GM18520 (cell line): Measurements from ENCODE around the gene DDIT4.
"Not testable (repeated sequence)": the region's sequence is repeated elsewhere in the genome, so short reads cannot be mapped to it uniquely, and the experiment has no call there.

Experiments used
- ATAC-seq: cut with Tn5 transposase; IDR thresholded peaks from one replicate; pipeline ENCODE4 v1.9.1; 2021; ENCODE audit not compliant: unreplicated experiment

Gene DDIT4, protein sequence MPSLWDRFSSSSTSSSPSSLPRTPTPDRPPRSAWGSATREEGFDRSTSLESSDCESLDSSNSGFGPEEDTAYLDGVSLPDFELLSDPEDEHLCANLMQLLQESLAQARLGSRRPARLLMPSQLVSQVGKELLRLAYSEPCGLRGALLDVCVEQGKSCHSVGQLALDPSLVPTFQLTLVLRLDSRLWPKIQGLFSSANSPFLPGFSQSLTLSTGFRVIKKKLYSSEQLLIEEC

DNA sequence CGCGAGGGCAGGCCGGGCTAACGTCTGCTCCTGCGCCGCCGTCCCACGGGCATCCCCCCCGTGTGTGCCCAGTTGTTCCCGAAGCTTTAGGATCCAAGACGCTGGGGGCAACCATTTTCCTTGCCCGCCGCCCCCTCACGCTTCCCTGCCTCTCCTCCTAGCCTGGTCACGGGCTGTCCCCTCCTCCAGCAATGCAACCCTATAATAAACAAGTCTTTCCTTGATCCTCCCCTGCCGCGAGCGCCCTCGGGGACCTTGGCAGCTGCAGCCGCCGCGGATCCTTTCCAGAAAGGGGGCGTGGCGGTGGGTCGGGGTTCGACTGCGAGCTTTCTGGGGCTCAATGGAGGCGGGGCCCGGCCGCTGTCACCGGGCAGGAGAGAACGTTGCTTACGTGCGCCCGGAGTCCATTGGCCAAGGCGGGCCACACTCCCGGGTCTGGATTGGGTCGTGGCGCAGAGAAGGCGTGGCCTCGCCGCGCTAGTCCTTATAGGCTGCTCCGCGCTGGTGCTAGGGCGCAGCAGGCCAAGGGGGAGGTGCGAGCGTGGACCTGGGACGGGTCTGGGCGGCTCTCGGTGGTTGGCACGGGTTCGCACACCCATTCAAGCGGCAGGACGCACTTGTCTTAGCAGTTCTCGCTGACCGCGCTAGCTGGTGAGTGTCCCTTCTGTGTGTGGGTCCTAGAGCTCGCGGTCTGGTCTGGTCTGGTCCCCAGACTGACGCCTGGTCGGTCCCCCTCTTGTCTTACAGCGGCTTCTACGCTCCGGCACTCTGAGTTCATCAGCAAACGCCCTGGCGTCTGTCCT is at the start of gene DDIT4:
TSS of gene DDIT4 (plus strand) at position 515 of the 803 bp plus-strand sequence. CDS start 293 bp downstream, outside the sequence.
- ATAC-seq, result peak; percentile 75

DNA sequence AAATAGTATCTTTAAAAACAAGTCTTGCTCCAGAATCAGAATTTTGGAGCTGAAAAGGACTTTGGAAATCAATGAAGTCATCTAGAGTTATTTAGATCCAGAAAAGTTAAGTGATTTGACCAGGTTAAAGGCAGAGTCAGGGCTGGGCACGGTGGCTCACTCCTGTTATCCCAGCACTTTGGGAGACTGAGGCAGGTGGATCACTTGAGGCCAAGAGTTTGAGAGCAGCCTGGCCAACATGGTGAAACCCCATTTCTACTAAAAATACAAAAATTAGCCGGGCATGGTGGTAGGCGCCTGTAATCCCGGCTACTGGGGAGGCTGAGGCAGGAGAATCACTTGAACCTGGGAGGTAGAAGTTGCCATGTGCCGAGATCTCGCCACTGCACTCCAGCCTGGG is 49.5 kb upstream of the DDIT4 start:
- not testable (repeated sequence) for ATAC-seq

DNA sequence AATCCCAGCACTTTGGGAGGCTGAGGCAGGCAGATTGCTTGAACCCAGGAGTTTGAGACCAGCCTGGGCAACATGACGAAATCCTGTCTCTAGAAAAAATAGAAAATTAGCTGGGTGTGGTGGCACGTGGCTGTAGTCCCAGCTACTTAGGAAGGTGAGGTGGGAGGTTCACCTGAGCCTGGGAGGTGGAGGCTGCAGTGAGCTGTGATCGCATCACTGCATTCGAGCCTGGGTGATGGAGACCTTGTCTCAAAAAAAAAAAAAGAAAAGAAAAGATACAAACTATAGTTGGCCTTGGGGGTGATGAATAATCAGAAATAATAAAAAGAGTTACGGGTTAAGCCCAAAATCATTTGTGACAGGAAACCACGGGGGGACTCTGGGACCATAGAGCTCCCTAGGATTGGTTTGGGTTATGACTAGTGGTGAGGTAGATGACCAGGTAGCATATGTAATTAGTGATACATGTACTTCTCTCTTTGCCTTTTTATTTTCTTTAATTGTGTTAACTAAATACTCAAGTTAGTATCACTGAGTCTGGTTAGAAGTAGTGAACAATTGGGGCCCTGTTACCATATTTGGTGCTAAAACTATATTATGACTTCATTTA is 47.2 kb upstream of the DDIT4 start:
- no peak for ATAC-seq

DNA sequence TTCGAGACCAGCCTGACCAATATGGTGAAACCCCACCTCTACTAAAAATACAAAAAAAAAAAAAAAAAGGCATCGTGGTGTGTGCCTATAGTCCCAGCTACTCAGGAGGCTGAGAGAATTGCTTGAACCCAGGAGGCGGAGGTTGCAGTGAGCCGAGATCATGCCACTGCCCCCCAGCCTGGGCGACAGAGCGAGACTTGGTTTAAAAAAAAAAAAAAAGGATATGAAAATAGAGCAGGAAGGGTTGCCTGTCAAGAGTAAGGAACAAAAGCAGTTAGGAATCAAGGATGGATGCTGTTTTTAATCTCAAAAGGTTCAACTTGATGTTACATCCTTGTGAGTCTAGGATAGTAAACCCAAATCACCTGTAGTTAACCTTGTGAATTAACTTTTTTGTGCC is 45.9 kb upstream of the DDIT4 start:
- no peak for ATAC-seq

DNA sequence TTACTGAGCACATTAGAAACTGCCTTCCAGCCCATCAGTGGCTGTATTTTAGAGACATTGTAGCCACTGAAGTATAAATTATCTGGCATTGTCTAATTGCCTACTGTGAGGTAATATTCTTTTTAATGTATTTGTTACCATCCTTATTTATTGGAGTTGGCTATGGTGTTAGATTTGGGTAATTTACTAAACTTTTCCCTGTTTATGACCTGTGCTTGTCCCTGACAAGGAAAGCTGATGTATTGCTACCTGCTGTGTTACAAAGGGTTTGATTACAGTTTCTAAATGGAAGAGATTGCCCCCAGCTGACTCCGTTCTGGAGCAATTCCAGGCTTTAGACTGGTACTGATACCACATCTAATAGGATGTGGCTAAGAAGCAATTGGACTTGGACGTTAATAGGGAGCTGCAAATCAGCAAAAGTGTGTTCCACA is 45.4 kb upstream of the DDIT4 start:
- no peak for ATAC-seq

DNA sequence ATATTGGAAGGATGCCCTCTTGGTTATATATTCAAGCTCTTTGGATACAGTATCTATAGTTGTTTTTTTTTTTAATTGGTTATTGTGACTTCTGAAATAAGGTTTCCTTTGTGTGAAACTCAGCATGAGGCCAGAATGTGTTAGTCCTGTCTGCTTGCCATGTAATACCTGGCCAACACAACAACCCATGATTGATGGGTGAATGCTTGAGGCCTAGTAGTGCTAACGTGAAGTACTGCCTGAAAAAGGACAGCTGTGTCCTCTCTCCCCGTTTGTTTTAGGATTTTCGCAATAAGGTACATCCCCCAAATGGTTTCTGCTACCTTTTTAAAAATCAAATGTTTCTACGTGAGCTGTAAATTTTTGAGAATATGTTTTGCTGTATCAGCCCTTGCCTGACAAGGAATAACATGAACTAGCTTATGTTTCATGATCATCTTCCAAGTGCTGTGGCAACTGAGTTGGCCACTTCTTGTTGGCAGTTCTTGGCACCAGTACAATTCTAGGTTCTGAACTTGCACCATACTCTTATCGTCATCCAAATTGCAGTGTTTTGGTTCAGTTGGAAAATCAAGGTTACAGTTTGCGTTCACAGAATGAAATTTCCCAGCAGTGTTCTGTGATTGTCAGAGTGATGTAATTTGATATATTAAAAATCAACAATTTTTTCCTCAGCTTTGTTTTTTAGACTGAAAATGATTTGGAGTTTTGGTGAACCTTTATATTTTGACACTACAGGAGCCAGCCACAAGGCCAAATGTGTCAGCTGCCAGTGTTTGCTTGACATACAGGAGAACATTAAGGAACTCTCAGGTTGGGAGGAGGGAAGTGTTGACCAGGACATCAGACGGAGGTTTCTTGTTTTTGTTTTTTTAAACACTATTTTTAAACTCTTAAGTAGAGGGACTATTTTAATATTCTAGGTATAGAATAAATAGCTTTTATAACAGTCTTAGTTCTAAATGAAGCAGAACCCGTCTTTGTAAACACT is 44.2 kb upstream of the DDIT4 start:
- ATAC-seq, result no peak

DNA sequence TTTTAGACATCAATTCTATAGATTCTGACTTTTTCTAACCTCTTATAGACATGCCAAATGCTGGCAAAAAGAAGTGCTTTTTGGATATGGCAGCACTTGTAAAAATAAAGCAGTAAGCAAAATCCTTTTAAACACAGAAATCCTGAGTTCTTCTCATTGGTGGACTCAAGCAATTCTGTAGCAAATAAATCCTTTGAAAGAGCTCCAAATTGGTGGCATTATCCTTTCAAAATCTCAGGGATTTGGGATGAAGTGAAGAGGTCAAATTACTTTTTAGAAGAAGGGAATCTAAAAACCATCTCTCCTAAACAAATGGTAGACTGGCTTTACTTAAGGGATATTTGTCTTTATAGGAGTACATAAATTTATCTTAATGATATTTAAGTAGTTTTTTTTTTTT is 40.1 kb upstream of the DDIT4 start:
- ATAC-seq, result no peak

DNA sequence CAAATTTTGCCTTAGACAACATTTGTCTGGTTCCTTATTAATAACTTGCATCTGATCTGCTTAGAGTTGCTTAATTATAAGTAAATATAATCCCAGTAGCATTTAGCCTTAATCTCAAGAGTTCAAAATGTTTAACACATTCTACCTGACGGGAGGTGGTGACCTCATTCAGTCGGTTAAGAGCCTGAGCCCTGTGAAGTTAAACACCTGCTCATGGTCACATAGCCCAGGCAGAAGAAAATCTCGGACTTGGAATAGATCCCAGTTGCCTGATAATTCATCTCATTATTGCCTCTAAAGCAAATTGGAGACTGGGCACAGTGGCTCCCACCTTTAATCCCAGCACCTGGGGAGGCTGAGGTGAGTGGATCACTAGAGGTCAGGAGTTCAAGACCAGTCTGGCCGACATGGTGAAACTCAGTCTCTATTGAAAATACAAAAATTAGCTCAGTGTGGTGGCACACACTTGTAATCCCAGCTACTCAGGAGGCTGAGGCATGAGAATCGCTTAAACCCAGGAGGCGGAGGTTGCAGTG is 39.1 kb upstream of the DDIT4 start:
- ATAC-seq, result no peak

DNA sequence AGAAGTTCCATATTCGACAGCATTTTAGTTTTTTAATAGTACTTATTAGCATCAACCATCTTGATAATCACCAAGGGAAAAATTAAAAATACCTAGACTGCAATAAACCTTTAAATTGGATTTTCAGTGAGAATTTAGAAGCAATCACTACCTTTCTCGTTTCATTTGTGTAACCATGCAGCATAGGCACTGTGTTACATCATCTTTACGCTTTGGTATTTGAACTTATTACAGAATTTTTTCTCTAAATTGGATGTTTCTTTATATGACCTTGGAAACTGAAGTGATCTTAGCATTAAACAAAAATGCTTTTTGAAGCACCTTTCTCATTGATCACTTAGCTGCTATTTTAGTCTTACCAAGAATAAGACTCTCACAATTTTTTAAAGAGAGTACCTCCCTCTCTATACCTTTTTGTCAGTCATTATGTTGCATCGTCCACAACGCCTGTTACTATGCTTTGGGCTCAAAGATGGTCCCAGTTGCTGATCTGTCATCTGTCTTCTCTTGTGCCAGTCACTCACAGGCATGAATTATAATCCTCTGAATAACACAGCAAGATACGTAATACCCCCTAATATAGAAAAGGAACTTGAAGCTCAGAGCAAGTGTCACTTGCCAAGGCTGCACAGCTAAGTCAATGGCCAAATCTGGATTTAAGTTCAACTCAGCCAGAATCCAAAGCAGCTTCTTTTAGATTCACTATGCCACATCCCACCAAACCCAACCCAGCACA is 38.0 kb upstream of the DDIT4 start:
- no peak for ATAC-seq

DNA sequence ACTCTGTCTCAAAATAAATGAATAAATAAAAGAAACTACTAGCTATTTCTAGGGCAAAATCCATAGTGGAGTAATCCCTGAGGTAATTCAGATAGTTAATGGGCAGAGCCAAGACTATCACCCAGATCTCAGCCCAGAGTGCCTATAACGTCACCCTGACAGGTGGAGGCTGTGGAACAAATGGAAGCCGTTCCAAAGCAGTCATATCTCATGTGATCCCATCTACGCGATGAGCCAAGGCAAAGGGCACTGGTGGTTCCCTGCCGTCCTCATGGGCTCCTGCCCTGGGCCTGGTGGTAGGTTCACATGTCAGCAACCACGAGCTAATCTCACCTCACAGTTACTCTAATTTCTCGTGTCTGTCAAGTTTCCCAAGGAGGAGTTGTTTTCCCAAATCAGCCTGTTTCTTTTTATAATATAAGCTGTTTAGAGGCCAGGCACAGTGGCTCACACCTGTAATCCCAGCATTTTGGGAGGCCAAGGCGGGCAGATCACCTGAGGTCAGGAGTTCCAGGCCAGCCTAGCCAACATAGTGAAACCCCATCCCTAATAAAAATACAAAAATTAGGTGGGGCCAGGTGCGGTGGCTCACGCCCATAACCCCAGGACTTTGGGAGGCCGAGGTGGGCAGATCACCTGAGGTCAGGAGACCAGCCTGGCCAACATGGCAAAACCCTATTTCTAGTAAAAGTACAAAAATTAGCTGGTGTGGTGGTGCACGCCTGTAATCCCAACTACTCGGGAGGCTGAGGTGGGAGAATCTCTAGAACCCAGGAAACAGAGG is 35.1 kb upstream of the DDIT4 start:
- ATAC-seq, result no peak

DNA sequence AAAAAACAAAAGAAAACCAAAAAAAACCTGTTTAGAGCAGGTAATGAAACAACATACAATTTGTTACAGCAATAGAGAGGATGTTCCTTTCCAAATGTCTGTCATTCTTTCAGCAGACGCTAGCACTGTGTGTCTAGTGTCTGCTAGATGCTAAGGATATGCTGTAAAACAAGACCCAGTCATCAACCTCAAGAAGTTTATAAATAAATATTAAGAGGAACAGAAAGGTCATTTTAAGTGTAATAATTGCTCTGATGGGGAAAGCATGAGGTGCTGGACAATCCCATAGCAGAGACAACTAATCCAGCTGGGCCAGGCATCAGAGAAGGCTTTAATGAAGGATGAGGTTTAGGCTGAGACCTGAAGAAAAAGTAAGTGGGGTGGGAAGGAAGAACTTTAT is 34.3 kb upstream of the DDIT4 start:
- no peak for ATAC-seq

DNA sequence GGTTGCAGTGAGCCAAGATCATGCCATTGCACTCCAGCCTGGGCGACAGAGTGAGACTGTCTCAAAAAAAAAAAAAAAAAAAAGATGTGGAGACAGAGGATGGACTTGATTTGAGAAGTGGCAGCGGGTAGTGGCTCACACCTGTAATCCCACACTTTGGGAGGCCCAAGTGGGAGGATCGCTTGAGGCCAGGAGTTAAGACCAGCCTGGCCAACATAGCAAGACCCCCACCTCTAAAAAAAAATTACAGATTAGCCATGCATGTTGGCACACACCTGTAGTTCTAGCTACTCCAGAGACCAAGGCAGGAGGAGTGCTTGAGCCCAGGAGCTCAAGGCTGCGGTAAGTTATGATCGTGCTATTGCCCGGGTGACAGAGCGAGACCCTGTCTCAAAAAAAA is 33.4 kb upstream of the DDIT4 start:
- ATAC-seq, result no peak

DNA sequence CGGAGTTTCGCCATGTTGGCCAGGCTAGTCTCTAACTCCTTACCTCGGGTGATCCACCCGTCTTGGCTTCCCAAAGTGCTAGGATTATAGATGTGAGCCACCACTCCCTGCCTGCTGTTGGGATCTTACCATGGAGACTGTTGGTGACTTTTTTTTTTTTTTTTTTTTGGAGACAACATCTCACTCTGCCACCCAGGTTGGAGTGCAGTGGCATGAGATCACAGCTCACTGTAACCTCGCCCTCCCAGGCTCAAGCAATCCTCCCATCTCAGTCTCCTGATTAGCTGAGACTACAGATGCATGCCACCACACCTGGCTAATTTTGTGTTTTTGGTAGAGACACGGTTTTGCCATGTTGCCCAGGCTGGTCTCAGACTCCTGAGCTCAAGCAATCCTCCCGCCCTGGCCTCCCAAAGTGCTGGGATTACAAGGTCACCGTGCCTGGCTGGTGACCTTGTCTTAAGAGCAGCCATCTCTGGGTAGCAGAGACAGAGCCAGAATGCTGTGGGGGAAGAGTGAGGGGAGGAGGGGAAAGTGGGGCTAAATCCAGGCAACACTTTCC is 32.0 kb upstream of the DDIT4 start:
- no peak for ATAC-seq

DNA sequence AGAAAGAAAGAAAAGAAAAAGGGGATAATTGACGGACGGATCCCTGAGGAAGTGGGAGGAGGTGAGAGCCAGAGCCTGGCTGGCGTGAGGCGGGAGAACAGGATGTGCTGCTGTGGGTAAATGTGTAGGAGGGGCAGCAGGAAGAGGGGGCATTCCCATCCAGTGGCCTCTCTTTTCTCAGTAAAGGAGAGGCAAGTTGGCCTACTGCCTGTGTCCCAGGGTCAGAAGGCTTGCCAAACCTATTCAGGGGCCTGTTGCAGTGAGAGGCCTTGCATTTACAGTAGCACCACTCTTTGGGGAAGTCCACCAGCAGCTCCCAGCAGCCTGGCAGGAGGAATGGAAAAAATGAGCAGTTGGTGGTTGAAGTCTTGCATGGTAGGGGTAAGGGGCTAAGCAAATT is 31.0 kb upstream of the DDIT4 start:
- ATAC-seq, result no peak

DNA sequence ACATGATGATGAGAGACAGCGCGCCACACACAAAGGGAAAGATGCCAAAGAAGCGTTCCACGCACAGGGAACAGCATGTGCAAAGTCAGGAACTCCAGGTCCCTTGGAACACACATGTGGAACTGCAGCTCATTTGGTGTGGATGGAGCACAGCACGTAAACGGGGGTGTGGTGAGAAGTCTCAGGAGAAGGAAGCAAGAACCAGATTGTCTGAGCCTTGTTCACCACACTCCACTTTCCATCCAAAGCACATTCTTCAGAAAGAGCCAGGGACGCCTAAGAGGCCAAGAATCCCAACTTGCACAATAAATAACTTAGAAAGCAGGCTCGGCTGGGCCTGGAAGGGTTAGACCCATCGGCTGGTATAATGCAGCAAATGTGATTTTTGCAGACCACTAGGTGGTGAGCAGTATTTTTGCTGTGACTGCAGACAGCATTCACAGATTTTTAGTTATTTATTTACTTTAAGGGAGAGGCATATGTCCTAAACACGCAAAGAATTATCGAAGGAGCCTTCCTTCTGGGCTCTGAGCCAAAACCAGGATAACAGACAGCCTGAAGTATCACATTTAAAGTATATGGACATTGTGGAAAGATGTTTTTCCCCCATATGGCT is 29.8 kb upstream of the DDIT4 start:
- ATAC-seq, result no peak

DNA sequence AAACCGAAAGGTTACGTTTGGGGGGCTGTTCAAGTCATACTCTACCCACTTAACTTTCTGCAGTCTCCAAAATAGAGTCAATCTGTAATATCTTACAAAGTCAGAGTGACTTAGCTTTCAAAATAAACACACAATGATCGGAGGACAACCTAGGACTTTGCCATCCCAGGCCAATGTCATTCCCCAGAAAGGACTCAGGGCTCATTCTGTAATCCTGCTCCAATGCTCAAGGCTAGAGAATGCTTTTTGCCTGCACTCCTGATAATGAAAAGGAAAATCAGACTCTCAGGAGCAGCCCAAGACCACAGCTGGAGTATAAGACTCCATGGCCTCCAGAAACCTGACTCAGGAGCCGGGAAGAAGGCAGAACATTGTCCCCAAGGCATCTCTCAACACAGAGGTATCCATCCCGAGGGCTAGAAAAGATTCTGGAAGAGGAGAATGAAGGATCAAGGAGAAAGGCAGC is 29.1 kb upstream of the DDIT4 start:
- ATAC-seq, result no peak

DNA sequence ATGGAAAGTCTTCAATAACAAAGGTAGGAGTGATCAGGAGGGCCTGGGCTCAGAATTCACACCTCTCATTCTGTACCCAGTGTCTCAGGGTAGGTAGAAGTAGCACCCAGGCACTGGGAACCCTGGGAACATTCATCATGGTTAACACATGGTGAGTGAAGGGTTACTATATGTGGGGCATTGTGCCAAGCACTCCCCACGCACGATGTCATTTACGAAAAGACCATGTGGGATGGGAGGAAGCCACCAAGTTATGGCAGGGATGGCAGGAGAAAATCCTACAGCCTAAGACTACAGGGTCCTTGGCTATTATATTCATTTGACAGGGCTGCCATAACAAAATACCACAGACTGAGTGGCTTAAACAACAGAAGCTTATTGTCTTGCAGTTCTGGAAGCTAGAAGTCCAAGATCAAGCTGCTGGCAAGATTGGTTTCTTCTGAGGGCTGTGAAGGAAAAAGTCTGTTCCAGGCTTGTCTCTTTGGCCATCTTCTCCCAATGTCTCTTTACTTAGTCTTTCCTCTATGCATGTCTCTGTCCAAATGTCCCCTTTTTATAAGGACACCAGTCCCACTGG is 27.7 kb upstream of the DDIT4 start:
- no peak for ATAC-seq
